Cardiac muscle cell (in vitro differentiated cells and primary cell): ENCODE results near the gene MARCHF2. TPM values are rescaled to one million over a fixed set of nuclear protein-coding genes. Genes with fewer than 3 reads are reported as not detected.
A peak's percentile ranks its signal among the peaks of the same experiment; 100 is the strongest.
"Not testable (repeated sequence)": the region's sequence is repeated elsewhere in the genome, so short reads cannot be mapped to it uniquely, and the experiment has no call there.

Experiments
- DNase-seq, 2 donors: peaks; one replicate each; pipeline versions ENCODE4 v3.0.0 to v3.0.0-alpha.2; 2010 to 2017; ENCODE audit warnings: low read depth in 1 of 2, low spot score in 1 of 2
- H3K27ac ChIP-seq: fragments of 200-600 bp; sonication (generic); 2 replicates; pipeline ENCODE4 v1.5.1; 2016
- H3K27me3 ChIP-seq: fragments of 200-600 bp; sonication (generic); 2 replicates; pipeline ENCODE4 v1.6.0; 2016; ENCODE audit warnings: control low read depth
- H3K36me3 ChIP-seq: fragments of 200-600 bp; sonication (generic); 2 replicates; pipeline ENCODE4 v1.5.1; 2016; ENCODE audit warnings: control low read depth
- H3K4me1 ChIP-seq: fragments of 200-600 bp; sonication (generic); 2 replicates; pipeline ENCODE4 v1.8.1; 2017; ENCODE audit warnings: low read depth, mild to moderate bottlenecking, mixed run types
- H3K4me3 ChIP-seq: fragments of 200-600 bp; sonication (generic); 2 replicates; pipeline ENCODE4 v1.5.1; 2016; ENCODE audit warnings: mild to moderate bottlenecking
- H3K9me3 ChIP-seq: fragments of 200-600 bp; sonication (generic); 2 replicates; pipeline ENCODE4 v1.5.1; 2017; ENCODE audit warnings: low read depth, mild to moderate bottlenecking, control low read depth
- polyA plus RNA-seq: library from polyadenylated mRNA; unstranded; fragments of >200 nt; fragmentation: Nextera tagmentation; extraction: Ambion mirVana; gene quantifications from 2 replicates; pipeline ENCODE4 v1.2.1, GENCODE V29; 2016
- total RNA-seq: library from RNA; depleted of rRNA; stranded (reverse); fragments of >200 nt; gene quantifications from 2 replicates; pipeline ENCODE4 v1.2.3, GENCODE V29; 2016
- TF ChIP-seq, protein P1 (sequence below): IDR thresholded peaks from 2 replicates; pipeline ENCODE4 v1.5.1; 2012; ENCODE audit warnings: low read depth, mild to moderate bottlenecking, low read length

MARCHF2 gene
- total and polyA plus RNA-seq, 2 experiments from 2014 or later, result 63.8 to 139 TPM

DNA sequence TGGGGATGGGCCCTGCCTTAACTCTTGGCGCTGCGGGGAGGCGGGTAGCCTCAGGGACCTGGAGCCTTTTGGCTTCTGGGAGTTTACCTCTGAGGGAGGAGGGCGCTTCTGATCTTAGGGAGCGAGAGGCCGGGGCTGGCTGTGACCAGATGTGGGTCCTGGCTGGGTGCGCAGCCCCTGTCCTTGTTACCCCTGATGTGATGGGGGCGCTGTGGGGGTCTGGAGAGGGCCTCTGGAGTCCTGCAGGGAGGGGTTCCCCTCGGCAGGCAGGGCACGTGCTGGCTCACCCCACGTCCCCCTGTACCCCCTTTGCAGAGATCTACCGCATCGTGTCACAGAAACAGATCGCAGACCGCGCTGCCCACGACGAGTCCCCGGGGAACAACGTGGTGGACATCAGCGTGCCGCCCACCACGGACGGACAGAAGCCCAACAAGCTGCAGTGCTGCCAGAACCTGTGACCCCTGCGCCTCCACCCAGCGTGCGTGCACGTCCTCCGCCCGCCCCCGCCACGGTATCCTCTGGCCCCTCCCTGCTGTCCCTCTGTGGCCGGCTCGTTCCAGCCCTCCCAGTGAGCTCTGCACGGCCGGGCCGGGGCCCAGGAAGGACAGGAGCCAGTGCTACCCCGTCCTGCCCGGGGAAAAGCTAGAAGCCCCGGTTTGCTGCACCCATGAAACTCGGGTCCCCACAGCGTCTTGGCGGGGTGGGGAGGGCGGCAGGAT, 9.8 kb upstream of the MARCHF2 start:
- H3K36me3 ChIP-seq, result peaks cover 17% of the 10 kb centered on the region
- no peak overlapping the region for H3K27ac ChIP-seq
- DNase-seq, result no peak
- no peaks in the 10 kb centered on the region for H3K27me3 ChIP-seq
- H3K9me3 ChIP-seq, result no peaks in the 10 kb centered on the region
- H3K4me3 ChIP-seq, result no peak overlapping the region
- TF ChIP-seq, protein P1, sequence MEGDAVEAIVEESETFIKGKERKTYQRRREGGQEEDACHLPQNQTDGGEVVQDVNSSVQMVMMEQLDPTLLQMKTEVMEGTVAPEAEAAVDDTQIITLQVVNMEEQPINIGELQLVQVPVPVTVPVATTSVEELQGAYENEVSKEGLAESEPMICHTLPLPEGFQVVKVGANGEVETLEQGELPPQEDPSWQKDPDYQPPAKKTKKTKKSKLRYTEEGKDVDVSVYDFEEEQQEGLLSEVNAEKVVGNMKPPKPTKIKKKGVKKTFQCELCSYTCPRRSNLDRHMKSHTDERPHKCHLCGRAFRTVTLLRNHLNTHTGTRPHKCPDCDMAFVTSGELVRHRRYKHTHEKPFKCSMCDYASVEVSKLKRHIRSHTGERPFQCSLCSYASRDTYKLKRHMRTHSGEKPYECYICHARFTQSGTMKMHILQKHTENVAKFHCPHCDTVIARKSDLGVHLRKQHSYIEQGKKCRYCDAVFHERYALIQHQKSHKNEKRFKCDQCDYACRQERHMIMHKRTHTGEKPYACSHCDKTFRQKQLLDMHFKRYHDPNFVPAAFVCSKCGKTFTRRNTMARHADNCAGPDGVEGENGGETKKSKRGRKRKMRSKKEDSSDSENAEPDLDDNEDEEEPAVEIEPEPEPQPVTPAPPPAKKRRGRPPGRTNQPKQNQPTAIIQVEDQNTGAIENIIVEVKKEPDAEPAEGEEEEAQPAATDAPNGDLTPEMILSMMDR, result no peak
- H3K4me1 ChIP-seq, result no peaks in the 10 kb centered on the region

DNA sequence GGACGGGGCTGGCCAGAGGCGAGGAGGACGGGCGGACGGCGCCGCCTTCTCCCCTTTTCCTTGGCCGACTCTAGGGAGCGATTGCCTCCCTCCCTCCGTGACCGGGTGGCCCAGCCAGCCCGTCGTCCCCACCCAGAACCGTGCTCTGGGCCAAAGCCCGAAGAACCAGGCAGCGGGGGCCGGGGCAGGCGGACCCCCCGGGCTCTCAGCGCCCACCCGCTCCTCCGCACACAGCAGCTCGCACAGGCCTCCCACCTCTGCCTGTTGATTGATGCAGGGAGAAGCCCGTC, 9.3 kb upstream of the MARCHF2 start:
- TF ChIP-seq, protein P1, result no peak
- H3K36me3 ChIP-seq, result peaks cover 17% of the 10 kb centered on the region
- H3K9me3 ChIP-seq, result no peaks in the 10 kb centered on the region
- DNase-seq, result no peak
- no peak overlapping the region for H3K4me3 ChIP-seq
- no peaks in the 10 kb centered on the region for H3K27me3 ChIP-seq
- no peaks in the 10 kb centered on the region for H3K4me1 ChIP-seq
- no peak overlapping the region for H3K27ac ChIP-seq

DNA sequence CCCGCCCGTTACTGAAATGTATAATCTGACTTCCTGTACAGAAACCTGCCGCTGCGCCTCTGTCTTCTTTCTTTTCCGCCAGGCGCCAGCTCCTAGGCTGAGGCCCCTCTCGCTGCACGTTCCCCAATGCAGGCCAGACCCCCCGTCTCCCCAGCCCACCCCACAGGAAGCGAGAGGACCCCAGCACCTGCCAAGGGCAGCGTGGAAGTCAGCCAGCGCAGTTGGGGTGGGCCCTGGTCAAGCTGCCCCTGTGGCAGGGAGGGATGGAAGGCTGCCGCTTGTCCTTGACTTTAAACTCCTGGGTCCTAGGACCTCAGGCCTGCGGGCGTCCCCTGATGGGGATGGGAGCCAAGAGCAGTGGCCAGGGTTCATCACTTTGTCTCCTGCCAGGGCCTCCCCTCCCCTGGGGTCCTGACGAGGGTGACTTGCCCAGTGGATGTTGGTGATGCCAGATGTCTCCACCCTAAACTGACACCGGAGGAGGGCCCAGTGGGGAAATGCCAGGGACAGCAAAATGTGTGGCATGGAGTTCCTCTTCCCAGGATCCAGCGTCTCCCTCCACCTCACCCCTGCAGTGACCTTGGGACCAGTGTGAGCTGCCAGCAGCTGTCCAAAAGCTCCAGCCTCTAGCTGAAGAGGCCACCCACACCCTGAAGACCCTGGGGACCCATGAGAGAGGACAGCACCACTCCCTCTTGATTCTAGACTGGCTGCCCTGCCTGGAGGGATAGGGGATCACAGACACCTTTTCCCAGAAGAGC, 8.5 kb upstream of the MARCHF2 start:
- TF ChIP-seq, protein P1, result no peak
- H3K4me3 ChIP-seq, result no peak overlapping the region
- no peak for DNase-seq
- H3K4me1 ChIP-seq, result no peaks in the 10 kb centered on the region
- no peak overlapping the region for H3K27ac ChIP-seq
- H3K27me3 ChIP-seq, result no peaks in the 10 kb centered on the region
- H3K9me3 ChIP-seq, result no peaks in the 10 kb centered on the region
- peaks cover 17% of the 10 kb centered on the region for H3K36me3 ChIP-seq

- H3K27ac ChIP-seq, H3K27me3 ChIP-seq, H3K36me3 ChIP-seq, H3K9me3 ChIP-seq, H3K4me3 ChIP-seq, H3K4me1 ChIP-seq, DNase-seq: not testable (repeated sequence)
Measured at GRCh38 chr19:8410718-8411117, 2.4 kb upstream of the MARCHF2 start.

GRCh38 chr19:8413629-8413995, 507 bp downstream of the MARCHF2 start:
- H3K36me3 ChIP-seq, result no peaks in the 10 kb centered on the region
- TF ChIP-seq, protein P1, result no peak
- no peaks in the 10 kb centered on the region for H3K27me3 ChIP-seq
- H3K27ac ChIP-seq, result no peak overlapping the region
- peaks cover 7% of the 10 kb centered on the region for H3K4me1 ChIP-seq
- DNase-seq, result no peak
- H3K4me3 ChIP-seq, result peak overlapping the region; percentile 79
- H3K9me3 ChIP-seq, result no peaks in the 10 kb centered on the region

GRCh38 chr19:8416796-8417195, 3.7 kb downstream of the MARCHF2 start:
- Histone ChIP-seq H3K36me3 (no peaks in the 10 kb centered on the region), H3K27me3 (no peaks in the 10 kb centered on the region), H3K27ac (no peak overlapping the region), H3K4me1 (peaks cover 7% of the 10 kb centered on the region), H3K4me3 (no peak overlapping the region), H3K9me3 (no peaks in the 10 kb centered on the region)
- TF ChIP-seq, protein P1, result no peak
- DNase-seq, result no peak
